NCI-H774 (cell line): ENCODE data around the gene KLF1.
"Not testable (repeated sequence)": the region's sequence is repeated elsewhere in the genome, so short reads cannot be mapped to it uniquely, and the experiment has no call there.

ENCODE experiments used
- DNase-seq: peaks from one replicate; lab custom pipeline; 2025; lab: John Stamatoyannopoulos, UW

The KLF1 gene

GRCh38 chr19:12890787-12891552 lies 4.0 kb upstream of the KLF1 start, which contains the start of gene GCDH:
Gene GCDH (plus strand): TSS chr19:12891160. CDS start chr19:12891305, 145 bp downstream.
- peak; percentile 97 for DNase-seq

- DNase-seq = not testable (repeated sequence)
Observed at GRCh38 chr19:12890299-12890786, 3.3 kb upstream of the KLF1 start.

GRCh38 chr19:12888006-12888603 lies 1.1 kb upstream of the KLF1 start:
- DNase-seq = no peak

- DNase-seq = no peak
Observed at GRCh38 chr19:12886651-12886968, 391 bp downstream of the KLF1 start.

GRCh38 chr19:12885749-12886650 lies 1.0 kb downstream of the KLF1 start:
- no peak for DNase-seq

- peak; percentile 95 for DNase-seq
Observed at GRCh38 chr19:12884926-12885748, 1.9 kb downstream of the KLF1 start.

- no peak for DNase-seq
Observed at GRCh38 chr19:12884627-12884925, 2.4 kb downstream of the KLF1 start.

- DNase-seq = no peak
Observed at GRCh38 chr19:12884202-12884601, 2.8 kb downstream of the KLF1 start.

- no peak for DNase-seq
Observed at GRCh38 chr19:12882589-12882988, 4.4 kb downstream of the KLF1 start.

- DNase-seq = peak; percentile 96
Observed at GRCh38 chr19:12881172-12881808, 5.7 kb downstream of the KLF1 start, which contains the start of gene DNASE2. Gene DNASE2 (minus strand): TSS chr19:12881449. CDS start chr19:12881375, 74 bp downstream.

GRCh38 chr19:12880551-12881171 lies 6.3 kb downstream of the KLF1 start:
- DNase-seq = no peak

- DNase-seq = no peak
Observed at GRCh38 chr19:12875086-12875485, 11.9 kb downstream of the KLF1 start.

- DNase-seq = no peak
Observed at GRCh38 chr19:12873891-12874745, 12.9 kb downstream of the KLF1 start.

GRCh38 chr19:12872941-12873890 lies 13.8 kb downstream of the KLF1 start:
- no peak for DNase-seq

GRCh38 chr19:12872255-12872654 lies 14.7 kb downstream of the KLF1 start:
- DNase-seq = no peak

- DNase-seq = no peak
Observed at GRCh38 chr19:12871681-12872080, 15.3 kb downstream of the KLF1 start.

- DNase-seq = no peak
Observed at GRCh38 chr19:12868540-12869112, 18.4 kb downstream of the KLF1 start.
